GM15510 (cell line): ENCODE data around the gene THTPA.

Experiments
- POLR2A ChIP-seq: IDR thresholded peaks from 3 replicates; pipeline ENCODE4 v1.6.1; 2011; ENCODE audit warnings: borderline replicate concordance; ENCODE audit not compliant: insufficient read length; ENCODE audit errors: extremely low read depth

Gene THTPA

GRCh38 chr14:23557521-23557920 is 1.4 kb downstream of the THTPA start:
- TF ChIP-seq POLR2A, result no peak

- TF ChIP-seq POLR2A, result no peak
These were observed 1.9 kb downstream of the THTPA start for GRCh38 chr14:23557946-23558345.

GRCh38 chr14:23558346-23559009 is 2.4 kb downstream of the THTPA start:
- no peak for TF ChIP-seq POLR2A

GRCh38 chr14:23559010-23559925 is 3.2 kb downstream of the THTPA start:
- TF ChIP-seq POLR2A, result no peak

GRCh38 chr14:23559926-23560520 is 4.0 kb downstream of the THTPA start:
- no peak for TF ChIP-seq POLR2A

- TF ChIP-seq POLR2A, result no peak
These were observed 5.2 kb downstream of the THTPA start for GRCh38 chr14:23561259-23561658.

- no peak for TF ChIP-seq POLR2A
These were observed 6.1 kb downstream of the THTPA start for GRCh38 chr14:23561873-23562821.

GRCh38 chr14:23562822-23563472 is 6.9 kb downstream of the THTPA start:
- no peak for TF ChIP-seq POLR2A

- TF ChIP-seq POLR2A, result no peak
These were observed 7.6 kb downstream of the THTPA start for GRCh38 chr14:23563473-23564180.

GRCh38 chr14:23564181-23564812 is 8.2 kb downstream of the THTPA start:
- TF ChIP-seq POLR2A, result no peak

GRCh38 chr14:23564876-23565275 is 8.8 kb downstream of the THTPA start:
- TF ChIP-seq POLR2A, result no peak

- TF ChIP-seq POLR2A, result peak; percentile 4
These were observed 9.6 kb downstream of the THTPA start for GRCh38 chr14:23565626-23566025.
